Right ventricle myocardium superior (tissue), 1 donor: ENCODE data around the gene ANKS1B. TPM values are rescaled to one million over a fixed set of nuclear protein-coding genes. Genes with fewer than 3 reads are reported as not detected.
"Not testable (repeated sequence)": the region's sequence is repeated elsewhere in the genome, so short reads cannot be mapped to it uniquely, and the experiment has no call there.

Experiments used
- ATAC-seq: fragments of 200-7000 bp; cut with Tn5 transposase; one replicate; pipeline ENCODE4 v1.9.1; 2020; ENCODE audit warnings: mild to moderate bottlenecking; ENCODE audit not compliant: poor library complexity
- DNase-seq: peaks from one replicate; pipeline ENCODE4 v3.0.0-alpha.2; 2020
- intact Hi-C: fragments of 100-400 bp; cut with DNase I; formaldehyde crosslinking; loops from one replicate; pipeline ENCODE4 v1.11.2; 2022
- total RNA-seq: library from RNA; stranded (reverse); fragmentation: NEBNext Ultra II Directional; extraction: Animal tissue kit (Norgen Biotek cat#: 25700); gene quantifications from one replicate; pipeline ENCODE4 v1.2.1, GENCODE V29; 2021
- donor health status: DM: no; HTN: yes; CAD: no; lungs with severe emphysema.

The ANKS1B gene
- total RNA-seq, 1 donor from 2014 or later = 1.2 TPM

GRCh38 chr12:99783421-99783820 is 201.3 kb downstream of the ANKS1B start:
- intact Hi-C loops = no loop called here
- ATAC-seq = no peak
- DNase-seq = no peak

- intact Hi-C loops = no loop called here
- DNase-seq (no peak), ATAC-seq (no peak)
Measured at GRCh38 chr12:99772274-99772673, 212.5 kb downstream of the ANKS1B start.

GRCh38 chr12:99771659-99772058 is 213.1 kb downstream of the ANKS1B start:
- intact Hi-C loops = no loop called here
- ATAC-seq = no peak
- no peak for DNase-seq

- no peak for DNase-seq
- intact Hi-C loops = no loop called here
Measured at GRCh38 chr12:99769396-99769980, 215.2 kb downstream of the ANKS1B start.

GRCh38 chr12:99768758-99769157 is 216.0 kb downstream of the ANKS1B start:
- ATAC-seq (no peak), DNase-seq (no peak)
- intact Hi-C loops = no loop called here

More at GRCh38 chr12:99769396-99769980, 215.2 kb downstream of the ANKS1B start:
- no peak for ATAC-seq

- intact Hi-C loops = no loop called here
- ATAC-seq (no peak), DNase-seq (no peak)
Measured at GRCh38 chr12:99767809-99768208, 216.9 kb downstream of the ANKS1B start.

GRCh38 chr12:99766408-99766807 is 218.3 kb downstream of the ANKS1B start:
- intact Hi-C loops = no loop called here
- no peak for ATAC-seq

GRCh38 chr12:99765469-99766114 is 219.1 kb downstream of the ANKS1B start:
- intact Hi-C loops = no loop called here

More at GRCh38 chr12:99766408-99766807, 218.3 kb downstream of the ANKS1B start:
- DNase-seq = no peak

GRCh38 chr12:99759444-99759843 is 225.3 kb downstream of the ANKS1B start:
- intact Hi-C loops = no loop called here
- ATAC-seq = no peak
- DNase-seq = no peak

More at GRCh38 chr12:99765469-99766114, 219.1 kb downstream of the ANKS1B start:
- no peak for DNase-seq
- ATAC-seq = no peak

GRCh38 chr12:99758997-99759396 is 225.7 kb downstream of the ANKS1B start:
- no peak for ATAC-seq
- intact Hi-C loops = no loop called here

GRCh38 chr12:99752740-99753139 is 232.0 kb downstream of the ANKS1B start:
- DNase-seq = no peak
- no peak for ATAC-seq
- intact Hi-C loops = no loop called here

More at GRCh38 chr12:99758997-99759396, 225.7 kb downstream of the ANKS1B start:
- DNase-seq = no peak

GRCh38 chr12:99746538-99746937 is 238.2 kb downstream of the ANKS1B start:
- intact Hi-C loops = no loop called here
- DNase-seq (no peak), ATAC-seq (no peak)

- intact Hi-C loops = no loop called here
- DNase-seq (no peak), ATAC-seq (no peak)
Measured at GRCh38 chr12:99745895-99746294, 238.8 kb downstream of the ANKS1B start.

GRCh38 chr12:99745121-99745520 is 239.6 kb downstream of the ANKS1B start:
- no peak for ATAC-seq
- DNase-seq = no peak
- intact Hi-C loops = no loop called here

GRCh38 chr12:99736760-99737269 is 247.9 kb downstream of the ANKS1B start:
- intact Hi-C loops = no loop called here
- ATAC-seq (no peak), DNase-seq (no peak)

- no peak for ATAC-seq
- DNase-seq = no peak
- intact Hi-C loops = no loop called here
Measured at GRCh38 chr12:99732131-99732530, 252.6 kb downstream of the ANKS1B start.

- no peak for ATAC-seq
- peak; percentile 33 for DNase-seq
- intact Hi-C loops = no loop called here
Measured at GRCh38 chr12:99722690-99723486, 261.8 kb downstream of the ANKS1B start.

GRCh38 chr12:99721715-99722275 is 262.9 kb downstream of the ANKS1B start:
- DNase-seq (no peak), ATAC-seq (no peak)
- intact Hi-C loops = no loop called here

- intact Hi-C loops, DNase-seq, ATAC-seq: not testable (repeated sequence)
Measured at GRCh38 chr12:99720083-99720465, 264.7 kb downstream of the ANKS1B start.
